ENCODE measurements around the gene DLGAP1. TPM values are rescaled to one million over a fixed set of nuclear protein-coding genes. Genes with fewer than 3 reads are reported as not detected.

DLGAP1 gene
- polyA plus RNA-seq, 4 donors, result 0.22 to 0.47 TPM; not detected in 2

GRCh38 chr18:3597409-3598357 is 857.4 kb downstream of the DLGAP1 start:
- H3K27me3 ChIP-seq (ENCODE audit: control insufficient read depth in 3 of 3, insufficient read depth in 3 of 3, low read length in 3 of 3), result no peaks in the 10 kb centered on the region
- no peak for DNase-seq
- 82 to 87% (median 86%) methylated on average over 22 of the region's 22 CpGs for WGBS, 3 donors
- no peaks in the 10 kb centered on the region for H3K9me3 ChIP-seq (ENCODE audit: control insufficient read depth in 2 of 2, insufficient read depth in 1 of 2, low read depth in 1 of 2, low read length in 1 of 2)
- no peak overlapping the region for H3K4me3 ChIP-seq (ENCODE audit: low read depth in 1 of 3, low read length in 3 of 3)
- peaks cover 3 to 38% (median 20%) of the 10 kb centered on the region in 3 donors for H3K4me1 ChIP-seq (ENCODE audit: control insufficient read depth in 3 of 3, insufficient read depth in 2 of 3, low read depth in 1 of 3, low read length in 2 of 3)
- H3K36me3 ChIP-seq (ENCODE audit: control insufficient read depth in 3 of 3, insufficient read depth in 2 of 3, low read depth in 1 of 3, low read length in 3 of 3), result peaks cover 0 to 8% (median 0%) of the 10 kb centered on the region in 3 donors
- H3K27ac ChIP-seq (ENCODE audit: low read depth in 1 of 3, low read length in 2 of 3), result peak overlapping the region in 2 of 3 donors; percentile 94 to 98
- FAIRE-seq, result no peak

- FAIRE-seq, result no peak
- H3K27me3 ChIP-seq (ENCODE audit: control insufficient read depth in 3 of 3, insufficient read depth in 3 of 3, low read length in 3 of 3), result no peaks in the 10 kb centered on the region
- DNase-seq, result peak; percentile 61 to 69
- H3K36me3 ChIP-seq (ENCODE audit: control insufficient read depth in 3 of 3, insufficient read depth in 2 of 3, low read depth in 1 of 3, low read length in 3 of 3), result peaks cover 0 to 8% (median 0%) of the 10 kb centered on the region in 3 donors
- H3K27ac ChIP-seq (ENCODE audit: low read depth in 1 of 3, low read length in 2 of 3), result peak overlapping the region; percentile 80 to 98 (median 94)
- 6 to 27% (median 12%) methylated on average over 17 of the region's 17 CpGs for WGBS, 3 donors
- peaks cover 3 to 38% (median 18%) of the 10 kb centered on the region in 3 donors for H3K4me1 ChIP-seq (ENCODE audit: control insufficient read depth in 3 of 3, insufficient read depth in 2 of 3, low read depth in 1 of 3, low read length in 2 of 3)
- peak overlapping the region in 1 of 3 donors; percentile 1 for H3K4me3 ChIP-seq (ENCODE audit: low read depth in 1 of 3, low read length in 3 of 3)
- no peaks in the 10 kb centered on the region for H3K9me3 ChIP-seq (ENCODE audit: control insufficient read depth in 2 of 2, insufficient read depth in 1 of 2, low read depth in 1 of 2, low read length in 1 of 2)
These were observed 858.3 kb downstream of the DLGAP1 start for GRCh38 chr18:3596637-3597384.

- Histone ChIP-seq H3K4me1 (ENCODE audit: control insufficient read depth in 3 of 3, insufficient read depth in 2 of 3, low read depth in 1 of 3, low read length in 2 of 3) (peaks cover 3 to 38% (median 17%) of the 10 kb centered on the region in 3 donors), H3K36me3 (ENCODE audit: control insufficient read depth in 3 of 3, insufficient read depth in 2 of 3, low read depth in 1 of 3, low read length in 3 of 3) (peaks cover 0 to 8% (median 0%) of the 10 kb centered on the region in 3 donors), H3K4me3 (ENCODE audit: low read depth in 1 of 3, low read length in 3 of 3) (peak overlapping the region in 1 of 3 donors; percentile 1), H3K9me3 (ENCODE audit: control insufficient read depth in 2 of 2, insufficient read depth in 1 of 2, low read depth in 1 of 2, low read length in 1 of 2) (no peaks in the 10 kb centered on the region), H3K27ac (ENCODE audit: low read depth in 1 of 3, low read length in 2 of 3) (peak overlapping the region; percentile 80 to 98 (median 94)), H3K27me3 (ENCODE audit: control insufficient read depth in 3 of 3, insufficient read depth in 3 of 3, low read length in 3 of 3) (no peaks in the 10 kb centered on the region)
- DNase-seq (no peak), FAIRE-seq (no peak)
- 8 to 33% (median 16%) methylated on average over 3 of the region's 3 CpGs for WGBS, 3 donors
These were observed 858.8 kb downstream of the DLGAP1 start for GRCh38 chr18:3596324-3596636.

- 11 to 28% (median 13%) methylated on average over 7 of the region's 7 CpGs for WGBS, 3 donors
These were observed 859.5 kb downstream of the DLGAP1 start for GRCh38 chr18:3595369-3596273.

GRCh38 chr18:3594760-3595368 is 860.2 kb downstream of the DLGAP1 start:
- peak overlapping the region; percentile 80 to 98 (median 94) for H3K27ac ChIP-seq (ENCODE audit: low read depth in 1 of 3, low read length in 2 of 3)
- no peak for FAIRE-seq
- WGBS, 3 donors, result 3 to 9% (median 6%) methylated on average over 8 of the region's 8 CpGs
- H3K4me1 ChIP-seq (ENCODE audit: control insufficient read depth in 3 of 3, insufficient read depth in 2 of 3, low read depth in 1 of 3, low read length in 2 of 3), result peaks cover 3 to 38% (median 17%) of the 10 kb centered on the region in 3 donors
- H3K4me3 ChIP-seq (ENCODE audit: low read depth in 1 of 3, low read length in 3 of 3), result peak overlapping the region; percentile 17 to 58 (median 41)
- peaks cover 0 to 8% (median 0%) of the 10 kb centered on the region in 3 donors for H3K36me3 ChIP-seq (ENCODE audit: control insufficient read depth in 3 of 3, insufficient read depth in 2 of 3, low read depth in 1 of 3, low read length in 3 of 3)
- H3K9me3 ChIP-seq (ENCODE audit: control insufficient read depth in 2 of 2, insufficient read depth in 1 of 2, low read depth in 1 of 2, low read length in 1 of 2), result no peaks in the 10 kb centered on the region
- DNase-seq, result peak; percentile 56 to 65
- H3K27me3 ChIP-seq (ENCODE audit: control insufficient read depth in 3 of 3, insufficient read depth in 3 of 3, low read length in 3 of 3), result no peaks in the 10 kb centered on the region

More at GRCh38 chr18:3595369-3596273, 859.5 kb downstream of the DLGAP1 start:
- H3K4me3 ChIP-seq (ENCODE audit: low read depth in 1 of 3, low read length in 3 of 3), result peak overlapping the region; percentile 17 to 58 (median 41)
- peak; percentile 62 to 68 for DNase-seq
- peaks cover 3 to 38% (median 17%) of the 10 kb centered on the region in 3 donors for H3K4me1 ChIP-seq (ENCODE audit: control insufficient read depth in 3 of 3, insufficient read depth in 2 of 3, low read depth in 1 of 3, low read length in 2 of 3)
- no peak for FAIRE-seq
- H3K36me3 ChIP-seq (ENCODE audit: control insufficient read depth in 3 of 3, insufficient read depth in 2 of 3, low read depth in 1 of 3, low read length in 3 of 3), result peaks cover 0 to 8% (median 0%) of the 10 kb centered on the region in 3 donors
- H3K9me3 ChIP-seq (ENCODE audit: control insufficient read depth in 2 of 2, insufficient read depth in 1 of 2, low read depth in 1 of 2, low read length in 1 of 2), result no peaks in the 10 kb centered on the region
- peak overlapping the region; percentile 80 to 98 (median 94) for H3K27ac ChIP-seq (ENCODE audit: low read depth in 1 of 3, low read length in 2 of 3)
- H3K27me3 ChIP-seq (ENCODE audit: control insufficient read depth in 3 of 3, insufficient read depth in 3 of 3, low read length in 3 of 3), result no peaks in the 10 kb centered on the region

- H3K27me3 ChIP-seq (ENCODE audit: control insufficient read depth in 3 of 3, insufficient read depth in 3 of 3, low read length in 3 of 3), result no peaks in the 10 kb centered on the region
- peak overlapping the region; percentile 84 to 98 (median 94) for H3K27ac ChIP-seq (ENCODE audit: low read depth in 1 of 3, low read length in 2 of 3)
- peaks cover 3 to 38% (median 17%) of the 10 kb centered on the region in 3 donors for H3K4me1 ChIP-seq (ENCODE audit: control insufficient read depth in 3 of 3, insufficient read depth in 2 of 3, low read depth in 1 of 3, low read length in 2 of 3)
- DNase-seq (peak; percentile 89 to 94), FAIRE-seq (no peak)
- H3K4me3 ChIP-seq (ENCODE audit: low read depth in 1 of 3, low read length in 3 of 3), result peak overlapping the region; percentile 17 to 58 (median 41)
- WGBS, 3 donors, result 0% methylated on average over 17 of the region's 17 CpGs
- H3K36me3 ChIP-seq (ENCODE audit: control insufficient read depth in 3 of 3, insufficient read depth in 2 of 3, low read depth in 1 of 3, low read length in 3 of 3), result peaks cover 0 to 8% (median 0%) of the 10 kb centered on the region in 3 donors
- H3K9me3 ChIP-seq (ENCODE audit: control insufficient read depth in 2 of 2, insufficient read depth in 1 of 2, low read depth in 1 of 2, low read length in 1 of 2), result no peaks in the 10 kb centered on the region
These were observed 861.0 kb downstream of the DLGAP1 start for GRCh38 chr18:3593904-3594759.

GRCh38 chr18:3593381-3593903 is 861.7 kb downstream of the DLGAP1 start:
- Histone ChIP-seq H3K36me3 (ENCODE audit: control insufficient read depth in 3 of 3, insufficient read depth in 2 of 3, low read depth in 1 of 3, low read length in 3 of 3) (peaks cover 0 to 8% (median 0%) of the 10 kb centered on the region in 3 donors), H3K4me1 (ENCODE audit: control insufficient read depth in 3 of 3, insufficient read depth in 2 of 3, low read depth in 1 of 3, low read length in 2 of 3) (peaks cover 3 to 38% (median 17%) of the 10 kb centered on the region in 3 donors), H3K4me3 (ENCODE audit: low read depth in 1 of 3, low read length in 3 of 3) (peak overlapping the region in 1 of 3 donors; percentile 58), H3K27ac (ENCODE audit: low read depth in 1 of 3, low read length in 2 of 3) (peak overlapping the region; percentile 53 to 98 (median 94)), H3K27me3 (ENCODE audit: control insufficient read depth in 3 of 3, insufficient read depth in 3 of 3, low read length in 3 of 3) (no peaks in the 10 kb centered on the region), H3K9me3 (ENCODE audit: control insufficient read depth in 2 of 2, insufficient read depth in 1 of 2, low read depth in 1 of 2, low read length in 1 of 2) (no peaks in the 10 kb centered on the region)
- FAIRE-seq, result no peak
- WGBS, 3 donors, result 18 to 20% (median 18%) methylated on average over 11 of the region's 11 CpGs
- no peak for DNase-seq
